H9 (cell line): ENCODE data around the gene TTC28. TPM values are rescaled to one million over a fixed set of nuclear protein-coding genes. Genes with fewer than 3 reads are reported as not detected.

Experiments
- DNase-seq: peaks from one replicate; pipeline ENCODE4 v3.0.0-alpha.2; 2017
- H2AFZ ChIP-seq: one replicate; pipeline ENCODE4 v1.6.1; 2013; ENCODE audit warnings: mild to moderate bottlenecking, low read length, control low read depth, moderate library complexity
- H2AK5ac ChIP-seq: 2 replicates; pipeline ENCODE4 v1.6.1; 2013; ENCODE audit warnings: low read length, control low read depth, mixed read lengths; ENCODE audit not compliant: insufficient read length
- H2BK120ac ChIP-seq: one replicate; pipeline ENCODE4 v1.6.1; 2013; ENCODE audit warnings: low read depth, mild to moderate bottlenecking, low read length, control low read depth, inconsistent platforms; ENCODE audit not compliant: poor library complexity, severe bottlenecking
- H2BK12ac ChIP-seq: 2 replicates; pipeline ENCODE4 v1.6.1; 2013; ENCODE audit warnings: low read length, control low read depth, mixed read lengths, low read depth; ENCODE audit not compliant: insufficient read length
- H2BK15ac ChIP-seq: 2 replicates; pipeline ENCODE4 v1.6.1; 2013; ENCODE audit warnings: low read depth, low read length, control low read depth
- H2BK20ac ChIP-seq: one replicate; pipeline ENCODE4 v1.6.1; 2013; ENCODE audit warnings: low read depth, mild to moderate bottlenecking, low read length, control low read depth, inconsistent platforms; ENCODE audit not compliant: poor library complexity, severe bottlenecking
- H2BK5ac ChIP-seq: 2 replicates; pipeline ENCODE4 v1.6.1; 2013; ENCODE audit warnings: low read length, control low read depth, mixed read lengths; ENCODE audit not compliant: insufficient read length
- H3K14ac ChIP-seq: 2 replicates; pipeline ENCODE4 v1.6.1; 2013; ENCODE audit warnings: low read length, control low read depth; ENCODE audit not compliant: insufficient read depth
- H3K18ac ChIP-seq: 2 replicates; pipeline ENCODE4 v1.6.1; 2013; ENCODE audit warnings: low read depth, mild to moderate bottlenecking, mixed read lengths, low read length, control low read depth; ENCODE audit not compliant: insufficient read length
- H3K23ac ChIP-seq: 2 replicates; pipeline ENCODE4 v1.6.1; 2013; ENCODE audit warnings: low read length, control low read depth, mixed read lengths, low read depth; ENCODE audit not compliant: insufficient read length
- H3K23me2 ChIP-seq: 2 replicates; pipeline ENCODE4 v1.6.1; 2013; ENCODE audit warnings: low read depth, mild to moderate bottlenecking, mixed read lengths, low read length, control low read depth; ENCODE audit not compliant: insufficient read length, poor library complexity, severe bottlenecking
- H3K27ac ChIP-seq: 2 replicates; pipeline ENCODE4 v1.5.1; 2013; ENCODE audit warnings: low read length, control low read depth, mixed read lengths, low read depth; ENCODE audit not compliant: insufficient read length
- H3K27me3 ChIP-seq: 2 replicates; pipeline ENCODE4 v1.6.1; 2013; ENCODE audit warnings: low read length, control low read depth, inconsistent platforms; ENCODE audit not compliant: insufficient read depth
- H3K4ac ChIP-seq: 2 replicates; pipeline ENCODE4 v1.6.1; 2013; ENCODE audit warnings: low read depth, mild to moderate bottlenecking, control low read depth, inconsistent platforms, low read length, moderate library complexity
- H3K4me1 ChIP-seq: 2 replicates; pipeline ENCODE4 v1.6.1; 2013; ENCODE audit warnings: low read length, control low read depth, inconsistent platforms; ENCODE audit not compliant: insufficient read depth
- H3K4me2 ChIP-seq: 2 replicates; pipeline ENCODE4 v1.6.1; 2013; ENCODE audit warnings: low read length, control low read depth, mixed read lengths; ENCODE audit not compliant: insufficient read length, insufficient read depth
- H3K56ac ChIP-seq: 2 replicates; pipeline ENCODE4 v1.6.1; 2013; ENCODE audit warnings: low read depth, mild to moderate bottlenecking, mixed read lengths, low read length, control low read depth; ENCODE audit not compliant: insufficient read length
- H3K79me1 ChIP-seq: 2 replicates; pipeline ENCODE4 v1.6.1; 2013; ENCODE audit warnings: low read depth, mild to moderate bottlenecking, moderate library complexity, low read length, control low read depth, inconsistent platforms; ENCODE audit not compliant: insufficient read depth, poor library complexity, severe bottlenecking
- H3K79me2 ChIP-seq: 2 replicates; pipeline ENCODE4 v1.6.1; 2013; ENCODE audit warnings: low read length, control low read depth, inconsistent platforms; ENCODE audit not compliant: insufficient read depth
- H3K9ac ChIP-seq: 2 replicates; pipeline ENCODE4 v1.6.1; 2013; ENCODE audit warnings: low read length, control low read depth, mixed read lengths; ENCODE audit not compliant: insufficient read length; ENCODE audit errors: extremely low read depth
- H3K9me3 ChIP-seq: one replicate; pipeline ENCODE4 v1.6.1; 2013; ENCODE audit warnings: low read depth, low read length, inconsistent platforms; ENCODE audit not compliant: control insufficient read depth
- H3T11ph ChIP-seq: one replicate; pipeline ENCODE4 v1.6.1; 2013; ENCODE audit warnings: mild to moderate bottlenecking, low read length, control low read depth, inconsistent platforms
- H4K20me1 ChIP-seq: one replicate; pipeline ENCODE4 v1.6.1; 2013; ENCODE audit not compliant: control insufficient read depth, insufficient read length, insufficient read depth
- H4K5ac ChIP-seq: 2 replicates; pipeline ENCODE4 v1.6.1; 2013; ENCODE audit warnings: low read depth, mild to moderate bottlenecking, mixed read lengths, low read length, control low read depth; ENCODE audit not compliant: insufficient read length
- H4K8ac ChIP-seq: replicated peaks from 2 replicates; pipeline ENCODE4 v1.6.1; 2013; ENCODE audit warnings: low read length, control low read depth, mixed read lengths, low read depth; ENCODE audit not compliant: insufficient read length
- H4K91ac ChIP-seq: 2 replicates; pipeline ENCODE4 v1.6.1; 2013; ENCODE audit warnings: low read depth, mild to moderate bottlenecking, moderate library complexity, mixed read lengths, low read length, control low read depth; ENCODE audit not compliant: insufficient read length
- H3K27ac Mint-ChIP-seq, 3 experiments: 2 replicates in 2 of 3; 3 replicates in 1 of 3; pipeline ENCODE4 v1.8.0; 2020 to 2021; ENCODE audit warnings: mixed read lengths in 3 of 3, mild to moderate bottlenecking in 1 of 3, moderate library complexity in 1 of 3
- H3K27me3 Mint-ChIP-seq: 2 replicates; pipeline ENCODE4 v1.8.0; 2021; ENCODE audit warnings: low read depth, mild to moderate bottlenecking, moderate library complexity, mixed read lengths
- H3K36me3 Mint-ChIP-seq, 3 experiments: 2 replicates in 2 of 3; 3 replicates in 1 of 3; pipeline ENCODE4 v1.8.0; 2020 to 2021; ENCODE audit warnings: low read depth in 3 of 3, mixed read lengths in 3 of 3; ENCODE audit not compliant: insufficient read depth in 1 of 3
- H3K4me1 Mint-ChIP-seq, 2 experiments: 2 replicates each; pipeline ENCODE4 v1.8.0; 2020; ENCODE audit warnings: mixed read lengths in 2 of 2
- H3K4me3 Mint-ChIP-seq, 2 experiments: 2 replicates in 1 of 2; 3 replicates in 1 of 2; pipeline ENCODE4 v1.8.0; 2020 to 2021; ENCODE audit warnings: mild to moderate bottlenecking in 2 of 2, mixed read lengths in 2 of 2, moderate library complexity in 1 of 2
- H3K9me3 Mint-ChIP-seq, 2 experiments: 2 replicates in 1 of 2; 3 replicates in 1 of 2; pipeline ENCODE4 v1.8.0; 2020; ENCODE audit warnings: mild to moderate bottlenecking in 2 of 2, mixed read lengths in 2 of 2, moderate library complexity in 1 of 2
- WGBS: extraction: QIAGEN DNeasy Blood & Tissue Kit; methylation state at CpG from one replicate; pipeline ENCODE4 v1.1.7; 2013; ENCODE audit warnings: missing lambda C conversion rate, low lambda C conversion rate, mixed read lengths; ENCODE audit not compliant: insufficient read length; ENCODE audit errors: extremely low coverage; 5-methylcytosine and 5-hydroxymethylcytosine counted together
- total RNA-seq: library from RNA; stranded (reverse); gene quantifications from 2 replicates; pipeline ENCODE4 v1.2.1, GENCODE V29; 2021
- TF ChIP-seq, protein P1 (sequence below): fragments of 200-600 bp; sonication (generic); conservative IDR thresholded peaks from 3 replicates; pipeline ENCODE4 v1.8.0; 2021; ENCODE audit warnings: antibody characterized with exemption, mild to moderate bottlenecking

Gene TTC28
- total RNA-seq, 1 experiment from 2014 or later: 13.6 TPM

GRCh38 chr22:28222052-28222451 lies 457.6 kb downstream of the TTC28 start:
- H3K9me3 ChIP-seq: no peaks in the 10 kb centered on the region
- H3K23ac ChIP-seq: no peak overlapping the region
- H3K4me3 Mint-ChIP-seq: no peak overlapping the region
- peaks cover 3% of the 10 kb centered on the region for H3K27me3 Mint-ChIP-seq
- no peaks in the 10 kb centered on the region for H4K20me1 ChIP-seq
- H2BK15ac ChIP-seq: no peak overlapping the region
- no peak overlapping the region for H3K14ac ChIP-seq
- H3K4ac ChIP-seq: no peak overlapping the region
- H3K36me3 Mint-ChIP-seq: no peaks in the 10 kb centered on the region
- no peak overlapping the region for H4K91ac ChIP-seq
- H3K27me3 ChIP-seq: no peaks in the 10 kb centered on the region
- H3K18ac ChIP-seq: no peak overlapping the region
- no peak overlapping the region for H4K8ac ChIP-seq
- TF ChIP-seq, protein P1, sequence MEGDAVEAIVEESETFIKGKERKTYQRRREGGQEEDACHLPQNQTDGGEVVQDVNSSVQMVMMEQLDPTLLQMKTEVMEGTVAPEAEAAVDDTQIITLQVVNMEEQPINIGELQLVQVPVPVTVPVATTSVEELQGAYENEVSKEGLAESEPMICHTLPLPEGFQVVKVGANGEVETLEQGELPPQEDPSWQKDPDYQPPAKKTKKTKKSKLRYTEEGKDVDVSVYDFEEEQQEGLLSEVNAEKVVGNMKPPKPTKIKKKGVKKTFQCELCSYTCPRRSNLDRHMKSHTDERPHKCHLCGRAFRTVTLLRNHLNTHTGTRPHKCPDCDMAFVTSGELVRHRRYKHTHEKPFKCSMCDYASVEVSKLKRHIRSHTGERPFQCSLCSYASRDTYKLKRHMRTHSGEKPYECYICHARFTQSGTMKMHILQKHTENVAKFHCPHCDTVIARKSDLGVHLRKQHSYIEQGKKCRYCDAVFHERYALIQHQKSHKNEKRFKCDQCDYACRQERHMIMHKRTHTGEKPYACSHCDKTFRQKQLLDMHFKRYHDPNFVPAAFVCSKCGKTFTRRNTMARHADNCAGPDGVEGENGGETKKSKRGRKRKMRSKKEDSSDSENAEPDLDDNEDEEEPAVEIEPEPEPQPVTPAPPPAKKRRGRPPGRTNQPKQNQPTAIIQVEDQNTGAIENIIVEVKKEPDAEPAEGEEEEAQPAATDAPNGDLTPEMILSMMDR: no peak
- no peak overlapping the region for H3K27ac Mint-ChIP-seq
- no peaks in the 10 kb centered on the region for H3K79me2 ChIP-seq
- no peak overlapping the region for H2BK20ac ChIP-seq
- H2BK5ac ChIP-seq: no peak overlapping the region
- H3K9me3 Mint-ChIP-seq: no peaks in the 10 kb centered on the region
- no peak overlapping the region for H2BK12ac ChIP-seq
- no peaks in the 10 kb centered on the region for H3K79me1 ChIP-seq
- H3T11ph ChIP-seq: no peak overlapping the region
- H2AK5ac ChIP-seq: no peak overlapping the region
- WGBS: no CpG with 5 or more reads among the region's 3 CpGs
- H3K23me2 ChIP-seq: no peaks in the 10 kb centered on the region
- no peak overlapping the region for H3K56ac ChIP-seq
- no peak overlapping the region for H2AFZ ChIP-seq
- H4K5ac ChIP-seq: no peak overlapping the region
- H3K4me2 ChIP-seq: no peak overlapping the region
- H3K27ac ChIP-seq: no peak overlapping the region
- H3K4me1 ChIP-seq: no peaks in the 10 kb centered on the region
- DNase-seq: no peak
- H3K9ac ChIP-seq: no peak overlapping the region
- H2BK120ac ChIP-seq: no peak overlapping the region
- H3K4me1 Mint-ChIP-seq: peaks cover 3 to 7% of the 10 kb centered on the region in 2 experiments; a peak in 3 of 4 replicates
